ENCODE results near the gene MED15. TPM values are rescaled to one million over a fixed set of nuclear protein-coding genes. Genes with fewer than 3 reads are reported as not detected.

The MED15 gene
- total and polyA plus RNA-seq, 10 of the 15 experiments (the other 5 are each of a cell fraction or from before 2014, with no cell fraction given): 1.4 to 75.2 (median 26.9) TPM

DNA sequence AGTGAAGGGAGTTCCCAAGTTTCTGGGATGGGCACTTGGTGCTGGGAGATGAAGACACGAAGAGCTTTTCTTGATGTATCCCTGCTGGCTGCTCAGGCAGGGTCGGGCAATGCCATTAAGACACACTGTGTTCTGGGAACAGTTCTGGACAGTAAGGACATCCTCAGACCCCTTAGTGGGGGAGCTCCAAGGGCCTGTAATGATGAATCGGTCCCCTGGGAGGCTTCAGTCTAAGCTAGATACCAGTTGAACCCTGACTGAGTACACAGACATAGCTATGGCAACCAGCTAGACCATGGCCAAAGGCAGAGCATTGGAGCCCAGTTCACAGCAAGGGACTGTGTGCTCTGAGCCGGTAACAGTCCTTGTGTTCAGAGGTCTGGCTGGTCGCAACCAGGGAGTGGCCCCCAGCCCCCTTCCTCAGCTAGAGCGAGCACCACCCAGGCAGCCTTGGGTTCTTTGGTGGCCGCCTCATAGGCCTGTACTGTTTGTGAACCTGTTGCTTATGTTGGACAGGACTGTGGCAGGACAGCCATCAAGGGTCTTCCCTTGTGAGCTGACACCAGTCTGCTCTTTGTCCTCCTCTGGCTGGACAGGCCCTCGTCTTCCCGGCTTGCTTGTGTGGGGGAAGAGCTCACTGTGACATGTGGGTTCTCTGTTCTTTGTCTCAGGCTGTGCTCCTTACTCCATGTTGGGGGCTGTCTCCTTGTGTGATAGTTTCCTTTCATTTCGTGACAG, 25.0 kb downstream of the MED15 start:
- H3K4me3 ChIP-seq: no peak overlapping the region
- in situ Hi-C loops (cut with MboI): no loop called here
- H3K9me3 ChIP-seq (replicated peaks; ENCODE audit: control insufficient read depth, insufficient read depth, low read length): no peaks in the 10 kb centered on the region
- H3K27ac ChIP-seq (ENCODE audit: control insufficient read depth, insufficient read depth): no peak overlapping the region
- H3K27me3 ChIP-seq (replicated peaks in 1 of 2; ENCODE audit: control insufficient read depth in 2 of 2, insufficient read depth in 2 of 2, low read length in 1 of 2): no peaks in the 10 kb centered on the region
- DNase-seq (ENCODE audit: low read depth, low spot score) (no peak), FAIRE-seq (no peak), ATAC-seq (no peak; the same call in 1 of the 3 replicates)
- CTCF ChIA-PET: no interaction called here
- peaks cover 7% of the 10 kb centered on the region for H4K20me1 ChIP-seq (ENCODE audit: control insufficient read depth, insufficient read depth)
- peaks cover 28 to 39% of the 10 kb centered on the region in 2 experiments for H3K36me3 ChIP-seq (ENCODE audit: control insufficient read depth in 2 of 2, insufficient read depth in 2 of 2, low read length in 1 of 2)
- intact Hi-C loops (cut with micrococcal nuclease; ENCODE audit: unreplicated experiment): no loop called here
- H3K4me2 ChIP-seq (ENCODE audit: control insufficient read depth, insufficient read depth): no peak overlapping the region
- no peak overlapping the region for H2AFZ ChIP-seq (ENCODE audit: control insufficient read depth, low read depth, low read length)
- 97% methylated on average over 10 of the region's 10 CpGs for WGBS (ENCODE audit: insufficient coverage, insufficient replicate concordance, low lambda C conversion rate, missing lambda C conversion rate)
- POLR2A ChIA-PET: no interaction called here
- RAD21 ChIA-PET (ENCODE audit: unreplicated experiment): interaction anchor here (1.3 kb wide), 1 partner anchor 9 kb away, joined by 3 read pairs; no protein-coding TSS in a partner anchor
- SMC1A ChIA-PET (ENCODE audit: uncharacterized antibody, unreplicated experiment): interaction anchor here (1.1 kb wide), 2 partner anchors 9 to 12 kb away, joined by 3 read pairs; no protein-coding TSS in a partner anchor
- H3K4me1 ChIP-seq (ENCODE audit: control insufficient read depth, insufficient read depth, low read length): no peaks in the 10 kb centered on the region
- TF ChIP-seq SRF (IDR thresholded peaks at IDR 0.05; ENCODE audit: low read depth in 2 of 2, low read length in 2 of 2): no peak
- TF ChIP-seq POLR2A (IDR thresholded peaks at IDR 0.05; ENCODE audit: low read depth, low read length): peak; percentile 33; the same call in 1 of the 2 replicates
- no TSS peak for BruUV-seq (replicated peaks)
- no peak overlapping the region for H3K9ac ChIP-seq (ENCODE audit: control insufficient read depth, insufficient read depth, low read length)
- peaks cover 50% of the 10 kb centered on the region for H3K79me2 ChIP-seq (ENCODE audit: control insufficient read depth, insufficient read depth, low read length)

DNA sequence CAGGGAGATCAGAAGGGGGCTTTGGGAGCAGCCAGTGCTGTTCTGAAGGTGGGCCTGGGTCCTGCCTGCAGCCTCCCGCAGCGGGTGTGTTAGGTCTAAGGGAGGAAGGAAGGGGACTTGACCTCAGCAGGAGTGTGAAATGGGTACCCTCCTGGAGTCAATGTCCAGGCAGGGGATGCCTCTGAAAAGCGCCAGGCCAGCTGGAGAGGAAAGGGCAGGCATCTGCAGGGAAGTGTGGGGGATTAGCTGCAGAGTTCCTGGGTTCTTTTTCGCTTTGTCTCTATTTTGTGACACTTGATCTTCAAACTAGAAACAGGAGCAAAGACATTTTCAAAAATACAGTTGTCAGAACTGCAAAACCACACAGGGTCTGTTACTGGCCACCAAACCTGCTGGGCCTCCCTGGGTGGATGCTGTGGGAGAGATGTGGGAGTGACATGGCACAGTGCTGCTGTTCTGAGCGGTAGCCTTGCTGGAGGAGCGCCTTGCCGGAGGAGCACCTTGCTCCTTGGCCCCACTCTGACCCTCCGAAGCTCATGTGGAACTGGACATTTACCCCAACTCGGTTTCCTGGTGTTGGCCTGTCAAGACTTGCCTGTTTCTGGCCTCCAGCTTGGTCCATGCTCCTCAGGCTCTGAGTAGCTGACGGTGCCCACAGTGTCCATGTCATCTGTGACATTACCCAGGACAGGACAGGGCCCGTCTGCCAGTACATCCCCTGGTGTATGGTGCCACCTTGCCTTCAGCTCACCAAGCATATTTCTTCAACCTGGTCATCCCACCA, 25.9 kb downstream of the MED15 start:
- Histone ChIP-seq H3K9ac (ENCODE audit: control insufficient read depth, insufficient read depth, low read length) (no peak overlapping the region), H2AFZ (ENCODE audit: control insufficient read depth, low read depth, low read length) (no peak overlapping the region), H3K4me3 (no peak overlapping the region), H3K4me1 (ENCODE audit: control insufficient read depth, insufficient read depth, low read length) (no peaks in the 10 kb centered on the region), H3K79me2 (ENCODE audit: control insufficient read depth, insufficient read depth, low read length) (peaks cover 46% of the 10 kb centered on the region), H3K4me2 (ENCODE audit: control insufficient read depth, insufficient read depth) (no peak overlapping the region), H3K36me3 (ENCODE audit: control insufficient read depth in 2 of 2, insufficient read depth in 2 of 2, low read length in 1 of 2) (peaks cover 35 to 42% of the 10 kb centered on the region in 2 experiments), H3K27ac (ENCODE audit: control insufficient read depth, insufficient read depth) (no peak overlapping the region), H4K20me1 (ENCODE audit: control insufficient read depth, insufficient read depth) (peaks cover 7% of the 10 kb centered on the region), H3K27me3 (replicated peaks in 1 of 2; ENCODE audit: control insufficient read depth in 2 of 2, insufficient read depth in 2 of 2, low read length in 1 of 2) (no peaks in the 10 kb centered on the region), H3K9me3 (replicated peaks; ENCODE audit: control insufficient read depth, insufficient read depth, low read length) (no peaks in the 10 kb centered on the region)
- in situ Hi-C loops (cut with MboI): no loop called here
- RAD21 ChIA-PET (ENCODE audit: unreplicated experiment): interaction anchor here (1.3 kb wide), 1 partner anchor 9 kb away, joined by 3 read pairs; no protein-coding TSS in a partner anchor
- ATAC-seq (no peak), DNase-seq (ENCODE audit: low read depth, low spot score) (no peak), FAIRE-seq (no peak)
- TF ChIP-seq JUND (IDR thresholded peaks at IDR 0.05; ENCODE audit: low read depth, low read length): no peak
- CTCF ChIA-PET: interaction anchor here (0.6 kb wide), 1 partner anchor 31 kb away, joined by 3 read pairs; no protein-coding TSS in a partner anchor
- intact Hi-C loops (cut with micrococcal nuclease; ENCODE audit: unreplicated experiment): no loop called here
- SMC1A ChIA-PET (ENCODE audit: uncharacterized antibody, unreplicated experiment): interaction anchor here (1.1 kb wide), 1 partner anchor 13 kb away, joined by 3 read pairs; no protein-coding TSS in a partner anchor
- no TSS peak for BruUV-seq (replicated peaks)
- 93% methylated on average over 11 of the region's 11 CpGs for WGBS (ENCODE audit: insufficient coverage, insufficient replicate concordance, low lambda C conversion rate, missing lambda C conversion rate)
- POLR2A ChIA-PET: no interaction called here

Data from GM12878 (cell line).